ENCODE results near the gene PLEKHA4. TPM values are rescaled to one million over a fixed set of nuclear protein-coding genes. Genes with fewer than 3 reads are reported as not detected.
A peak's percentile ranks its signal among the peaks of the same experiment; 100 is the strongest.

Gene PLEKHA4
- total and polyA plus RNA-seq, 4 donors, result 4.4 to 17.2 (median 6.3) TPM

DNA sequence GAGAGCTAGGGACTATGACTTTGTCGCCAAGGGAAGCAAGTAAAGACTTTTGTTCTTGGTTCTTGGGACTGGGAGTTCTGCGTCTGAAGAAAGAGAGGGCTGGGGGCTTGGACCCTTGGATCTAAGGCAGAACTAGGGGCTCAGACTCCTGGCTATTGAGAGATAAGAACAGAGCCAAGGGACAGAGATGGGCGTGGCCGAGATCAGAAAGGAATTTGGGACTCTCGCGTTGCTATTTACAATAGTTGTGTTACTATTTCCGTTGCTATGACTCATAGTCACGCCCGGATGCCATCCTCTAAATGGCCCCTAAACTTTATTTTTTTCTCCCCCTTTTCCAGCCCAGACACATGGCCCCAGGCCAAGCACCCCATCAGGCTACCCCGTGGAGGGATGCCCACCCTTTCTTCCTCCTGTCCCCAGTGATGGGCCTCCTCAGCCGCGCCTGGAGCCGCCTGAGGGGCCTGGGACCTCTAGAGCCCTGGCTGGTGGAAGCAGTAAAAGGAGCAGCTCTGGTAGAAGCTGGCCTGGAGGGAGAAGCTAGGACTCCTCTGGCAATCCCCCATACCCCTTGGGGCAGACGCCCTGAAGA is 4.6 kb upstream of the PLEKHA4 start:
- 19% methylated on average over 14 of the region's 14 CpGs for WGBS
- H3K4me1 ChIP-seq (ENCODE audit: control insufficient read depth in 4 of 4, insufficient read depth in 4 of 4, low read length in 3 of 4), result peaks cover 6 to 30% (median 22%) of the 10 kb centered on the region in 4 donors
- peak overlapping the region; percentile 99 to 100 for H3K27ac ChIP-seq (ENCODE audit: low read depth in 1 of 2, low read length in 2 of 2)
- H3K27me3 ChIP-seq (ENCODE audit: control insufficient read depth in 4 of 4, insufficient read depth in 4 of 4, low read length in 3 of 4), result no peaks in the 10 kb centered on the region
- H3K4me3 ChIP-seq (ENCODE audit: low read depth in 1 of 3, low read length in 3 of 3), result peak overlapping the region; percentile 74 to 94 (median 79)
- DNase-seq (ENCODE audit: low spot score), result peak; percentile 73
- H3K9me3 ChIP-seq (ENCODE audit: control insufficient read depth in 4 of 4, low read length in 3 of 4), result no peaks in the 10 kb centered on the region
- TF ChIP-seq, protein P1, sequence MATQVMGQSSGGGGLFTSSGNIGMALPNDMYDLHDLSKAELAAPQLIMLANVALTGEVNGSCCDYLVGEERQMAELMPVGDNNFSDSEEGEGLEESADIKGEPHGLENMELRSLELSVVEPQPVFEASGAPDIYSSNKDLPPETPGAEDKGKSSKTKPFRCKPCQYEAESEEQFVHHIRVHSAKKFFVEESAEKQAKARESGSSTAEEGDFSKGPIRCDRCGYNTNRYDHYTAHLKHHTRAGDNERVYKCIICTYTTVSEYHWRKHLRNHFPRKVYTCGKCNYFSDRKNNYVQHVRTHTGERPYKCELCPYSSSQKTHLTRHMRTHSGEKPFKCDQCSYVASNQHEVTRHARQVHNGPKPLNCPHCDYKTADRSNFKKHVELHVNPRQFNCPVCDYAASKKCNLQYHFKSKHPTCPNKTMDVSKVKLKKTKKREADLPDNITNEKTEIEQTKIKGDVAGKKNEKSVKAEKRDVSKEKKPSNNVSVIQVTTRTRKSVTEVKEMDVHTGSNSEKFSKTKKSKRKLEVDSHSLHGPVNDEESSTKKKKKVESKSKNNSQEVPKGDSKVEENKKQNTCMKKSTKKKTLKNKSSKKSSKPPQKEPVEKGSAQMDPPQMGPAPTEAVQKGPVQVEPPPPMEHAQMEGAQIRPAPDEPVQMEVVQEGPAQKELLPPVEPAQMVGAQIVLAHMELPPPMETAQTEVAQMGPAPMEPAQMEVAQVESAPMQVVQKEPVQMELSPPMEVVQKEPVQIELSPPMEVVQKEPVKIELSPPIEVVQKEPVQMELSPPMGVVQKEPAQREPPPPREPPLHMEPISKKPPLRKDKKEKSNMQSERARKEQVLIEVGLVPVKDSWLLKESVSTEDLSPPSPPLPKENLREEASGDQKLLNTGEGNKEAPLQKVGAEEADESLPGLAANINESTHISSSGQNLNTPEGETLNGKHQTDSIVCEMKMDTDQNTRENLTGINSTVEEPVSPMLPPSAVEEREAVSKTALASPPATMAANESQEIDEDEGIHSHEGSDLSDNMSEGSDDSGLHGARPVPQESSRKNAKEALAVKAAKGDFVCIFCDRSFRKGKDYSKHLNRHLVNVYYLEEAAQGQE (IDR thresholded peaks at IDR 0.05), result peak; percentile 8
- TF ChIP-seq, protein P2, sequence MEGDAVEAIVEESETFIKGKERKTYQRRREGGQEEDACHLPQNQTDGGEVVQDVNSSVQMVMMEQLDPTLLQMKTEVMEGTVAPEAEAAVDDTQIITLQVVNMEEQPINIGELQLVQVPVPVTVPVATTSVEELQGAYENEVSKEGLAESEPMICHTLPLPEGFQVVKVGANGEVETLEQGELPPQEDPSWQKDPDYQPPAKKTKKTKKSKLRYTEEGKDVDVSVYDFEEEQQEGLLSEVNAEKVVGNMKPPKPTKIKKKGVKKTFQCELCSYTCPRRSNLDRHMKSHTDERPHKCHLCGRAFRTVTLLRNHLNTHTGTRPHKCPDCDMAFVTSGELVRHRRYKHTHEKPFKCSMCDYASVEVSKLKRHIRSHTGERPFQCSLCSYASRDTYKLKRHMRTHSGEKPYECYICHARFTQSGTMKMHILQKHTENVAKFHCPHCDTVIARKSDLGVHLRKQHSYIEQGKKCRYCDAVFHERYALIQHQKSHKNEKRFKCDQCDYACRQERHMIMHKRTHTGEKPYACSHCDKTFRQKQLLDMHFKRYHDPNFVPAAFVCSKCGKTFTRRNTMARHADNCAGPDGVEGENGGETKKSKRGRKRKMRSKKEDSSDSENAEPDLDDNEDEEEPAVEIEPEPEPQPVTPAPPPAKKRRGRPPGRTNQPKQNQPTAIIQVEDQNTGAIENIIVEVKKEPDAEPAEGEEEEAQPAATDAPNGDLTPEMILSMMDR (IDR thresholded peaks at IDR 0.05; ENCODE audit: low read depth, low read length, missing input control), result no peak
- TF ChIP-seq, protein P3, sequence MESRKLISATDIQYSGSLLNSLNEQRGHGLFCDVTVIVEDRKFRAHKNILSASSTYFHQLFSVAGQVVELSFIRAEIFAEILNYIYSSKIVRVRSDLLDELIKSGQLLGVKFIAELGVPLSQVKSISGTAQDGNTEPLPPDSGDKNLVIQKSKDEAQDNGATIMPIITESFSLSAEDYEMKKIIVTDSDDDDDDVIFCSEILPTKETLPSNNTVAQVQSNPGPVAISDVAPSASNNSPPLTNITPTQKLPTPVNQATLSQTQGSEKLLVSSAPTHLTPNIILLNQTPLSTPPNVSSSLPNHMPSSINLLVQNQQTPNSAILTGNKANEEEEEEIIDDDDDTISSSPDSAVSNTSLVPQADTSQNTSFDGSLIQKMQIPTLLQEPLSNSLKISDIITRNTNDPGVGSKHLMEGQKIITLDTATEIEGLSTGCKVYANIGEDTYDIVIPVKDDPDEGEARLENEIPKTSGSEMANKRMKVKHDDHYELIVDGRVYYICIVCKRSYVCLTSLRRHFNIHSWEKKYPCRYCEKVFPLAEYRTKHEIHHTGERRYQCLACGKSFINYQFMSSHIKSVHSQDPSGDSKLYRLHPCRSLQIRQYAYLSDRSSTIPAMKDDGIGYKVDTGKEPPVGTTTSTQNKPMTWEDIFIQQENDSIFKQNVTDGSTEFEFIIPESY (IDR thresholded peaks at IDR 0.05), result peak; percentile 93
- TF ChIP-seq HNF4A (conservative IDR thresholded peaks at IDR 0.05) (peak in 1 of 2 donors; percentile 18), JUND (IDR thresholded peaks at IDR 0.05) (peak; percentile 82 to 88), RAD21 (IDR thresholded peaks at IDR 0.05) (no peak), FOXA2 (IDR thresholded peaks at IDR 0.05) (peak; percentile 82), FOXA1 (IDR thresholded peaks at IDR 0.05) (peak; percentile 49), NR2F2 (IDR thresholded peaks at IDR 0.05) (no peak), RXRA (IDR thresholded peaks at IDR 0.05) (peak in 1 of 2 donors; percentile 19), GABPA (IDR thresholded peaks at IDR 0.05 in 1 of 2, conservative IDR thresholded peaks at IDR 0.05 in 1 of 2) (peak in 1 of 2 donors; percentile 42)
- TF ChIP-seq, protein P4, sequence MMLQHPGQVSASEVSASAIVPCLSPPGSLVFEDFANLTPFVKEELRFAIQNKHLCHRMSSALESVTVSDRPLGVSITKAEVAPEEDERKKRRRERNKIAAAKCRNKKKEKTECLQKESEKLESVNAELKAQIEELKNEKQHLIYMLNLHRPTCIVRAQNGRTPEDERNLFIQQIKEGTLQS (IDR thresholded peaks at IDR 0.05), result peak; percentile 61
- H3K36me3 ChIP-seq (ENCODE audit: control insufficient read depth in 4 of 4, insufficient read depth in 3 of 4, low read depth in 1 of 4, low read length in 3 of 4), result peaks cover 0 to 14% (median 10%) of the 10 kb centered on the region in 4 donors
- H3K9ac ChIP-seq (ENCODE audit: low read depth in 1 of 2, low read length in 2 of 2), result peak overlapping the region; percentile 89 to 98

DNA sequence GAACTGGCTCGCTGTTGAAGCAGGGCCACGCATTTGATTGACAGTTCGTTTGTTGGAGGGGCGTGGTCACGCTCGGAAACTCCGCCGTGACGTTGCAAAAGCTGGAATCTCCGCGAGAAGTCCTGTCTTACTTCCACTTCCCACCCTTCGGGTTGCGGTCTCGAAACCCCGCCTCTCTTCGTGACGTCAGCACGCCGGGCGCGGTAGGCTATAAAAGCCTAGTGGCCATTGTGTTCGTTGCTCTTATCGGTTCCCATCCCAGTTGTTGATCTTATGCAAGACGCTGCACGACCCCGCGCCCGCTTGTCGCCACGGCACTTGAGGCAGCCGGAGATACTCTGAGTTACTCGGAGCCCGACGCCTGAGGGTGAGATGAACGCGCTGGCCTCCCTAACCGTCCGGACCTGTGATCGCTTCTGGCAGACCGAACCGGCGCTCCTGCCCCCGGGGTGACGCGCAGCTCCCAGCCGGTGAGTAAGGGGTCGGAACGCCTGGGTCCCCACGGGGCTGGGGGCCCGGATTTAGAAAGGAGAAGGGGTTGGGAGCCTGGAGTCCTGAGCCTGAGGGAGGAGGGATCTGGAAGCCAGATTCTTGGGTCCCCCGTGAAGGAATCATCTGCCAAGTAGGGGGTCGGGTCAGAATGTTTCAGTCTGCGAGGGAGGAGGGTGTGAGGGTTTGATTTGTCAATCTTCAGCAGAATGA is 3.9 kb upstream of the PLEKHA4 start, which contains the start of gene PPP1R15A:
Gene PPP1R15A (plus strand): TSS at position 240 of the 702 bp plus-strand sequence. CDS start 813 bp downstream, outside the sequence.
- WGBS, result under 1% methylated on average over 53 of the region's 53 CpGs
- peak; percentile 100 for DNase-seq (ENCODE audit: low spot score)
- Histone ChIP-seq H3K27me3 (ENCODE audit: control insufficient read depth in 4 of 4, insufficient read depth in 4 of 4, low read length in 3 of 4) (no peaks in the 10 kb centered on the region), H3K4me1 (ENCODE audit: control insufficient read depth in 4 of 4, insufficient read depth in 4 of 4, low read length in 3 of 4) (peaks cover 6 to 34% (median 24%) of the 10 kb centered on the region in 4 donors), H3K9ac (ENCODE audit: low read depth in 1 of 2, low read length in 2 of 2) (peak within 1 kb of the TSS; percentile 89 to 98), H3K36me3 (ENCODE audit: control insufficient read depth in 4 of 4, insufficient read depth in 3 of 4, low read depth in 1 of 4, low read length in 3 of 4) (peaks cover 0 to 14% (median 10%) of the 10 kb centered on the region in 4 donors), H3K4me3 (ENCODE audit: low read depth in 1 of 3, low read length in 3 of 3) (peak within 1 kb of the TSS; percentile 74 to 94 (median 79)), H3K27ac (ENCODE audit: low read depth in 1 of 2, low read length in 2 of 2) (peak within 1 kb of the TSS; percentile 99 to 100), H3K9me3 (ENCODE audit: control insufficient read depth in 4 of 4, low read length in 3 of 4) (no peaks in the 10 kb centered on the region)
- peak in 1 of 2 donors; percentile 70 for TF ChIP-seq GABPA (IDR thresholded peaks at IDR 0.05 in 1 of 2, conservative IDR thresholded peaks at IDR 0.05 in 1 of 2)
- TF ChIP-seq TAF1 (conservative IDR thresholded peaks at IDR 0.05), result peak; percentile 92
- no peak for TF ChIP-seq NR2F2 (IDR thresholded peaks at IDR 0.05)
- TF ChIP-seq, protein P1 (IDR thresholded peaks at IDR 0.05), result peak; percentile 94
- TF ChIP-seq, protein P2 (IDR thresholded peaks at IDR 0.05; ENCODE audit: low read depth, low read length, missing input control), result peak; percentile 34
- peak in 1 of 2 donors; percentile 25 for TF ChIP-seq RAD21 (IDR thresholded peaks at IDR 0.05)
- TF ChIP-seq FOXA2 (IDR thresholded peaks at IDR 0.05), result peak; percentile 31

Data from liver (tissue), 9 donors.